ENCODE results near the gene DTNB.

- TF ChIP-seq CTCF (IDR thresholded peaks at IDR 0.05; ENCODE audit: extremely low read depth in 1 of 2, insufficient read depth in 1 of 2, low read depth in 1 of 2, low read length in 2 of 2) (no peak), POLR2AphosphoS5 (IDR thresholded peaks at IDR 0.05; ENCODE audit: insufficient read depth, low read depth, low read length) (no peak), EZH2 (IDR thresholded peaks at IDR 0.05; ENCODE audit: borderline replicate concordance, low read depth, low read length, severe bottlenecking) (no peak), MYC (IDR thresholded peaks at IDR 0.05; ENCODE audit: low read depth, low read length) (no peak)
Observed at GRCh38 chr2:25623361-25623760, 50.0 kb downstream of the DTNB start.
